KMS-11 (cell line): ENCODE measurements around the gene NAALADL1.

Source experiments
- H2AFZ ChIP-seq: fragments of 200-600 bp; sonication (generic); 2 replicates; pipeline ENCODE4 v1.6.1; 2016; ENCODE audit warnings: antibody characterized with exemption, mixed run types, low read depth
- H3K27ac ChIP-seq: fragments of 200-600 bp; sonication (generic); 2 replicates; pipeline ENCODE4 v1.6.1; 2016; ENCODE audit warnings: mild to moderate bottlenecking, mixed run types
- H3K27me3 ChIP-seq: fragments of 200-600 bp; sonication (generic); 2 replicates; pipeline ENCODE4 v1.6.1; 2017; ENCODE audit warnings: mild to moderate bottlenecking, low read depth, mixed run types, moderate library complexity; ENCODE audit not compliant: insufficient read depth
- H3K36me3 ChIP-seq: fragments of 200-600 bp; sonication (generic); 2 replicates; pipeline ENCODE4 v1.6.1; 2017; ENCODE audit warnings: mild to moderate bottlenecking, mixed run types; ENCODE audit not compliant: insufficient read depth
- H3K4me1 ChIP-seq: fragments of 200-600 bp; sonication (generic); 2 replicates; pipeline ENCODE4 v1.6.1; 2016; ENCODE audit warnings: mild to moderate bottlenecking, low read depth, mixed run types; ENCODE audit not compliant: poor library complexity, severe bottlenecking
- H3K4me2 ChIP-seq: fragments of 200-600 bp; sonication (generic); 2 replicates; pipeline ENCODE4 v1.7.0; 2016; ENCODE audit warnings: mild to moderate bottlenecking, mixed run types
- H3K4me3 ChIP-seq: fragments of 200-600 bp; sonication (generic); IDR thresholded peaks from 2 replicates; pipeline ENCODE4 v1.6.1; 2017; ENCODE audit warnings: low read depth, low read length, mixed read lengths; ENCODE audit not compliant: insufficient read depth
- H3K79me2 ChIP-seq: fragments of 200-600 bp; sonication (generic); 2 replicates; pipeline ENCODE4 v1.6.1; 2016; ENCODE audit warnings: low read depth, mixed run types; ENCODE audit not compliant: insufficient read depth
- H3K9ac ChIP-seq: fragments of 200-600 bp; sonication (generic); 2 replicates; pipeline ENCODE4 v1.6.1; 2016; ENCODE audit warnings: mild to moderate bottlenecking, mixed run types
- H4K20me1 ChIP-seq: fragments of 200-600 bp; sonication (generic); 2 replicates; pipeline ENCODE4 v1.6.1; 2016; ENCODE audit warnings: mild to moderate bottlenecking, mixed run types; ENCODE audit not compliant: insufficient read depth
- TF ChIP-seq, protein P1 (sequence below): fragments of 200-600 bp; sonication (generic); conservative IDR thresholded peaks from 2 replicates; pipeline ENCODE4 v1.6.1; 2017; ENCODE audit warnings: low read depth, mild to moderate bottlenecking, antibody characterized with exemption, low read length, moderate library complexity, mixed read lengths

The NAALADL1 gene

DNA sequence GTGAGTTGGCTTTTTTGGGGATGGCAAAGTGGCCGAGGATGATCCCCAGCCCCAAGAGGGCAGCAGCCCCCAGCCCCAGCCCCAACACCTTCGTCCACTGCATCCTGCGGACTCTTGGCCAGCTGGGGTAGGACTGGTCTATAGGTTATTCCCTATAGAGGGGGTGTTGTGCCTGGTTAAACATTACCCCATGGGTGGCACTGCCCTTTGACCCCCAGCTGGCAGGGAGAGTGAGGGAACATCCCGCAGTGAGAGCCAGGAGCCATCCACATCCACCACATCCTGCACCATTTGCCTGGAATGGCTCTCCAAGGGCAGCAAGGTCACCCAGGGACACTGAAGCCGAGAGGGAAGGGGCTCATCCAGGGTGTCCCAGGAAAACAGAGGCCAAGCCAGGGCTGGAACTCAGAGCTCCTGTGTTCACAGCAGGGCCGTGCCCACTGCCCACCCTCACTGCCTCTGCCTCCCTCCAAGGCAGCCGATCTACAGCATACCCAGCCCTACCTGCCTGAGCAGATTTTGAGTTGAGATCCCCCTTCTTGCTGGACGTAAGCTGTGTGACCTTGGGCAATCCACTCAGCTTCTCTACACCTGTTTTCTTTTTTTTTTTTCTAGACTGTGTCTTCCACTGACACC, at the start of gene NAALADL1:
Gene NAALADL1 (minus strand): TSS at position 135 of the 636 bp plus-strand sequence. CDS start 32 bp downstream, at position 103.
- Histone ChIP-seq H3K4me1 (peaks cover 20% of the 10 kb centered on the region), H3K36me3 (no peaks in the 10 kb centered on the region), H3K4me3 (no peak within 1 kb of the TSS), H3K27ac (no peak within 1 kb of the TSS), H4K20me1 (no peaks in the 10 kb centered on the region), H3K4me2 (no peak within 1 kb of the TSS), H3K27me3 (no peaks in the 10 kb centered on the region), H2AFZ (no peak within 1 kb of the TSS), H3K79me2 (no peaks in the 10 kb centered on the region), H3K9ac (no peak within 1 kb of the TSS)
- TF ChIP-seq, protein P1, sequence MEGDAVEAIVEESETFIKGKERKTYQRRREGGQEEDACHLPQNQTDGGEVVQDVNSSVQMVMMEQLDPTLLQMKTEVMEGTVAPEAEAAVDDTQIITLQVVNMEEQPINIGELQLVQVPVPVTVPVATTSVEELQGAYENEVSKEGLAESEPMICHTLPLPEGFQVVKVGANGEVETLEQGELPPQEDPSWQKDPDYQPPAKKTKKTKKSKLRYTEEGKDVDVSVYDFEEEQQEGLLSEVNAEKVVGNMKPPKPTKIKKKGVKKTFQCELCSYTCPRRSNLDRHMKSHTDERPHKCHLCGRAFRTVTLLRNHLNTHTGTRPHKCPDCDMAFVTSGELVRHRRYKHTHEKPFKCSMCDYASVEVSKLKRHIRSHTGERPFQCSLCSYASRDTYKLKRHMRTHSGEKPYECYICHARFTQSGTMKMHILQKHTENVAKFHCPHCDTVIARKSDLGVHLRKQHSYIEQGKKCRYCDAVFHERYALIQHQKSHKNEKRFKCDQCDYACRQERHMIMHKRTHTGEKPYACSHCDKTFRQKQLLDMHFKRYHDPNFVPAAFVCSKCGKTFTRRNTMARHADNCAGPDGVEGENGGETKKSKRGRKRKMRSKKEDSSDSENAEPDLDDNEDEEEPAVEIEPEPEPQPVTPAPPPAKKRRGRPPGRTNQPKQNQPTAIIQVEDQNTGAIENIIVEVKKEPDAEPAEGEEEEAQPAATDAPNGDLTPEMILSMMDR = no peak

GRCh38 chr11:65107751-65108468, 49.6 kb upstream of the NAALADL1 start:
- peaks cover 33% of the 10 kb centered on the region for H3K4me1 ChIP-seq
- H3K27me3 ChIP-seq = no peaks in the 10 kb centered on the region
- no peaks in the 10 kb centered on the region for H3K79me2 ChIP-seq
- H2AFZ ChIP-seq = no peak overlapping the region
- no peaks in the 10 kb centered on the region for H3K36me3 ChIP-seq
- no peak overlapping the region for H3K27ac ChIP-seq
- no peak overlapping the region for H3K4me3 ChIP-seq
- no peak overlapping the region for H3K9ac ChIP-seq
- H3K4me2 ChIP-seq = no peak overlapping the region
- H4K20me1 ChIP-seq = no peaks in the 10 kb centered on the region
- TF ChIP-seq, protein P1 = no peak

DNA sequence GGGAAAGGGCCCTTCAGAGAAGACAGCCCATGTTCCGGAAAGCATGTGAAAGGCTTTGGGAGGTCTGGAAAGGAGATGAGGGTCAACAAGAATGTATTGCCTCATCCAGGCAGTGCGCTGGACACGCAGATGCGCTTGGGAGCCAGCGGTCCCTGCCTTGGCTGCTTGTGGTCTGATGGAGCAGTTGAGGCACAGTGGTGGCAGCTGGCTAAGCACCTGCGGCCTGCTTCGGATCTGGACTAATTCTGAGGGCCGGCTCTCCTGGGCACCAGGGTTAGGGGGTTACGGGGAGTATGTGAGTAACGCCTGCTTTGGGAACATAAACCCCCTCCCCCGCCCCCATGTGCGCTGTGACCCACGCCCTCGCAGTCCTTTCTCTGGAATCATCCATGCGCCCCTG, 48.7 kb upstream of the NAALADL1 start:
- H3K79me2 ChIP-seq = no peaks in the 10 kb centered on the region
- TF ChIP-seq, protein P1 = no peak

DNA sequence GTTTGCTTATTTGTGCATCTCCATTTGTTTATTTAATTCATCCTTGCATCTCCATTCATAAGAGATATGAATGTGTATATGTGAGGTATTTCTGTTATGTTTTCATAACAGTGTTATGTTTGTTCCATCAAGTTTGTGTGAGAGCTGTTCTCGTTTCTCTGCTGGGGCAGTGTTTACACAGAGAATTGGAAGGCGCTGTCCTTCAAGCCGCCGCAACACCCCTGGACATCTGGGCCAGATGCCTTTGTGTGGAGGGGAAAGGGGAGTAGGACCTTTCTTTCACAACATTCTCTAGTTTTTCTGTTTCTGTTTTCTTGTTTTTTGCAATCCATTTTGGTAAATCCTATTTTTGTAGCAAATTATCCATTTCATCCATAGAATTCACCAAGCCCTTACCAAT, 46.3 kb upstream of the NAALADL1 start:
- no peak overlapping the region for H3K4me3 ChIP-seq
- no peak overlapping the region for H3K27ac ChIP-seq
- H3K9ac ChIP-seq = no peak overlapping the region
- no peaks in the 10 kb centered on the region for H4K20me1 ChIP-seq
- H3K36me3 ChIP-seq = no peaks in the 10 kb centered on the region
- no peak overlapping the region for H3K4me2 ChIP-seq
- H2AFZ ChIP-seq = no peak overlapping the region
- peaks cover 5% of the 10 kb centered on the region; the same call in 1 of the 2 replicates for H3K79me2 ChIP-seq
- no peaks in the 10 kb centered on the region for H3K27me3 ChIP-seq
- peaks cover 14% of the 10 kb centered on the region for H3K4me1 ChIP-seq
- TF ChIP-seq, protein P1 = no peak

More for the DNA sequence above, 48.7 kb upstream of the NAALADL1 start:
- no peak overlapping the region for H2AFZ ChIP-seq
- peaks cover 32% of the 10 kb centered on the region for H3K4me1 ChIP-seq
- H3K27ac ChIP-seq = no peak overlapping the region
- H3K4me3 ChIP-seq = no peak overlapping the region
- no peaks in the 10 kb centered on the region for H3K36me3 ChIP-seq
- H3K9ac ChIP-seq = no peak overlapping the region
- no peaks in the 10 kb centered on the region for H3K27me3 ChIP-seq
- no peak overlapping the region for H3K4me2 ChIP-seq
- H4K20me1 ChIP-seq = no peaks in the 10 kb centered on the region
